SK-N-SH (cell line): ENCODE results near the gene VRK2. TPM values are rescaled to one million over a fixed set of nuclear protein-coding genes. Genes with fewer than 3 reads are reported as not detected.

Experiments used
- CTCF ChIA-PET: fragments of 300-600, 350-600 bp; formaldehyde crosslinking; extraction: SDS; loops from one replicate; lab custom pipeline; 2021; lab: Yijun Ruan, JAX
- POLR2A ChIA-PET: fragments of 350-600 bp; sonication (Branson Sonifier 250); formaldehyde crosslinking; extraction: SDS; loops from one replicate; lab custom pipeline; 2020; ENCODE audit warnings: antibody characterized with exemption, inconsistent platforms; lab: Yijun Ruan, JAX
- DNase-seq: peaks from one replicate; pipeline ENCODE4 v3.0.0; 2012
- H2AFZ ChIP-seq: fragments of 200-600 bp; sonication (generic); 2 replicates; pipeline ENCODE4 v1.8.1; 2016; ENCODE audit warnings: antibody characterized with exemption, mild to moderate bottlenecking, low read depth
- H3F3A ChIP-seq: fragments of 200-600 bp; sonication (generic); replicated peaks from 2 replicates; pipeline ENCODE3; 2016; ENCODE audit warnings: antibody characterized with exemption, mild to moderate bottlenecking; ENCODE audit not compliant: insufficient read depth
- H3K27ac ChIP-seq, 2 experiments: fragments of 200-500 bp in 1 of 2; fragments of 200-600 bp in 1 of 2; sonication (Bioruptor generic) in 1 of 2; sonication (generic), shearing (Covaris generic) in 1 of 2; 2 replicates each; pipeline versions ENCODE4 v1.5.1 to v1.6.1; 2014 to 2016; ENCODE audit warnings: low read depth in 2 of 2, inconsistent platforms in 1 of 2, low read length in 1 of 2, mild to moderate bottlenecking in 1 of 2, mixed read lengths in 1 of 2
- H3K27me3 ChIP-seq: fragments of 200-600 bp; sonication (generic), shearing (Covaris generic); 2 replicates; pipeline ENCODE4 v1.6.1; 2016; ENCODE audit warnings: mixed run types; ENCODE audit not compliant: insufficient read depth
- H3K36me3 ChIP-seq, 2 experiments: fragments of 200-500 bp in 1 of 2; fragments of 200-600 bp in 1 of 2; sonication (Bioruptor generic) in 1 of 2; sonication (generic) in 1 of 2; replicated peaks in 1 of 2; 2 replicates each; pipeline versions ENCODE3 to v1.5.1; 2014 to 2016; ENCODE audit warnings: low read length in 1 of 2, mild to moderate bottlenecking in 1 of 2; ENCODE audit not compliant: insufficient read depth in 2 of 2, control insufficient read depth in 1 of 2
- H3K4me1 ChIP-seq, 2 experiments: fragments of 200-500 bp in 1 of 2; fragments of 200-600 bp in 1 of 2; sonication (Bioruptor generic) in 1 of 2; sonication (generic), shearing (Covaris generic) in 1 of 2; 2 replicates each; pipeline versions ENCODE4 v1.5.1 to v1.6.1; 2014 to 2016; ENCODE audit warnings: low read depth in 1 of 2, low read length in 1 of 2, mixed run types in 1 of 2; ENCODE audit not compliant: insufficient read depth in 2 of 2, control insufficient read depth in 1 of 2
- H3K4me2 ChIP-seq: fragments of 200-600 bp; sonication (generic), shearing (Covaris generic); 2 replicates; pipeline ENCODE4 v1.6.1; 2017; ENCODE audit warnings: mixed run types
- H3K4me3 ChIP-seq, 2 experiments: fragments of 200-500 bp in 1 of 2; fragments of 200-600 bp in 1 of 2; sonication (Bioruptor generic) in 1 of 2; sonication (generic), shearing (Covaris generic) in 1 of 2; 2 replicates each; pipeline versions ENCODE4 v1.5.1 to v1.8.1; 2014 to 2016; ENCODE audit warnings: low read depth in 2 of 2, inconsistent platforms in 1 of 2, low read length in 1 of 2, mild to moderate bottlenecking in 1 of 2, mixed read lengths in 1 of 2, moderate library complexity in 1 of 2
- H3K79me2 ChIP-seq: fragments of 200-600 bp; sonication (generic); 2 replicates; pipeline ENCODE4 v1.8.1; 2017; ENCODE audit warnings: mild to moderate bottlenecking; ENCODE audit not compliant: insufficient read depth
- H3K9ac ChIP-seq: fragments of 200-600 bp; sonication (generic); 2 replicates; pipeline ENCODE4 v1.6.1; 2017; ENCODE audit warnings: mixed run types
- H3K9me2 ChIP-seq: fragments of 200-600 bp; sonication (generic); 2 replicates; pipeline ENCODE4 v1.6.1; 2017; ENCODE audit warnings: mixed run types
- H3K9me3 ChIP-seq: fragments of 200-600 bp; sonication (generic); 2 replicates; pipeline ENCODE4 v1.6.1; 2017; ENCODE audit warnings: mixed run types, mild to moderate bottlenecking, moderate library complexity
- H4K20me1 ChIP-seq: fragments of 200-600 bp; sonication (generic); 2 replicates; pipeline ENCODE4 v1.6.1; 2017; ENCODE audit warnings: mild to moderate bottlenecking, mixed run types; ENCODE audit not compliant: insufficient read depth
- FOSL2 ChIP-seq: IDR thresholded peaks from 2 replicates; pipeline ENCODE4 v1.4.0; 2012; ENCODE audit warnings: low read depth, mild to moderate bottlenecking, moderate library complexity, borderline replicate concordance
- GABPA ChIP-seq: IDR thresholded peaks from 2 replicates; pipeline ENCODE4 v1.4.0; 2012; ENCODE audit warnings: low read depth, mild to moderate bottlenecking
- GATA2 ChIP-seq: sonication (generic); formaldehyde crosslinking; IDR thresholded peaks from 2 replicates; pipeline ENCODE4 v1.5.0; 2020; ENCODE audit warnings: mild to moderate bottlenecking, missing genetic modification reagents
- MEF2A ChIP-seq: IDR thresholded peaks from 2 replicates; pipeline ENCODE4 v1.4.0; 2012; ENCODE audit warnings: low read depth, borderline replicate concordance
- NRF1 ChIP-seq: IDR thresholded peaks from 2 replicates; pipeline ENCODE4 v1.6.1; 2012; ENCODE audit warnings: low read depth, mild to moderate bottlenecking, low read length
- RAD21 ChIP-seq: IDR thresholded peaks from 2 replicates; pipeline ENCODE4 v1.6.1; 2012; ENCODE audit warnings: mild to moderate bottlenecking, low read length
- RCOR1 ChIP-seq: fragments of 150-350 bp; IDR thresholded peaks from 2 replicates; pipeline ENCODE4 v1.6.1; 2017; ENCODE audit warnings: antibody characterized with exemption, low read length
- ZBTB33 ChIP-seq: IDR thresholded peaks from 2 replicates; pipeline ENCODE4 v1.4.0; 2012; ENCODE audit warnings: low read depth, borderline replicate concordance
- WGBS: methylation state at CpG from one replicate; pipeline ENCODE4 v1.1.6; 2017; ENCODE audit warnings: low lambda C conversion rate; 5-methylcytosine and 5-hydroxymethylcytosine counted together
- polyA plus RNA-seq, 3 experiments: library from polyadenylated mRNA; depleted of rRNA; stranded (reverse); fragments of >200 nt; gene quantifications; 2 replicates each; pipeline ENCODE4 v1.2.3, GENCODE V29; 2012
- TF ChIP-seq, protein P1 (sequence below): fragments of 200-600 bp; sonication (generic); IDR thresholded peaks from 2 replicates; pipeline ENCODE4 v1.6.1; 2017; ENCODE audit warnings: antibody characterized with exemption, mild to moderate bottlenecking, moderate library complexity

Gene VRK2
- polyA plus RNA-seq, 1 of the 3 experiments (the other 2 are of a cell fraction), result not detected

GRCh38 chr2:58067001-58067400 is 20.4 kb downstream of the VRK2 start:
- no peak overlapping the region for H3K4me3 ChIP-seq
- no peaks in the 10 kb centered on the region for H3K79me2 ChIP-seq
- WGBS, result 69% methylated on average over 2 of the region's 2 CpGs
- CTCF ChIA-PET, result no interaction called here
- peaks cover 0 to 8% of the 10 kb centered on the region in 2 experiments; a peak in 1 of 4 replicates for H3K4me1 ChIP-seq
- H3K9me3 ChIP-seq, result no peaks in the 10 kb centered on the region
- H3K9ac ChIP-seq, result no peak overlapping the region
- TF ChIP-seq FOSL2, result no peak
- TF ChIP-seq, all 33 proteins: peak for 0
- Histone ChIP-seq H3K27ac (no peak overlapping the region), H3K36me3 (no peaks in the 10 kb centered on the region), H4K20me1 (no peaks in the 10 kb centered on the region), H3F3A (peaks cover 8% of the 10 kb centered on the region), H3K9me2 (no peaks in the 10 kb centered on the region), H3K4me2 (no peak overlapping the region), H2AFZ (no peak overlapping the region), H3K27me3 (no peaks in the 10 kb centered on the region)
- no peak for DNase-seq
- POLR2A ChIA-PET, result no interaction called here

DNA sequence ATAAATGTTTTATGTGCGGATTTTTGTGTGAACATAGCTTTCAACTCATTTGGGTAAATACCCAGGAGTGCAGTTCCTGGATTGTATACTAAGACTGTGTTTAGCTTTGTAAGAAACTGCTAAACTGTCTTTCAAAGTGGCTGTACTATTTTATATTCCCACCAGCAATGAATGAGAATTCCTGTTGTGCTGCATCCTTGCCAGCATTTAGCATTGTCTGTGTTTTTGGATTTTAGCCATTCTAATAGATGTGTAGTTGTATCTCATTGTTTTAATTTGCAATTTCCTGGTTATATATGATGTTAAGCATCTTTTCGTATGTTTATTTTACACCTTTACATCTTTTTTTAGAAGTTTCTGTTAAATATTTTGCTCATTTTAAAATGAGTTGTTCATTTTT is 24.2 kb downstream of the VRK2 start:
- Histone ChIP-seq H3K9ac (no peak overlapping the region), H4K20me1 (no peaks in the 10 kb centered on the region), H2AFZ (no peak overlapping the region), H3F3A (no peaks in the 10 kb centered on the region), H3K9me3 (no peaks in the 10 kb centered on the region), H3K4me1 (no peaks in the 10 kb centered on the region), H3K9me2 (no peaks in the 10 kb centered on the region), H3K4me2 (no peak overlapping the region), H3K4me3 (no peak overlapping the region), H3K79me2 (no peaks in the 10 kb centered on the region), H3K27ac (no peak overlapping the region), H3K36me3 (no peaks in the 10 kb centered on the region), H3K27me3 (no peaks in the 10 kb centered on the region)
- POLR2A ChIA-PET, result no interaction called here
- no peak for DNase-seq
- no peak for TF ChIP-seq ZBTB33
- TF ChIP-seq RAD21, result no peak
- TF ChIP-seq, protein P1, sequence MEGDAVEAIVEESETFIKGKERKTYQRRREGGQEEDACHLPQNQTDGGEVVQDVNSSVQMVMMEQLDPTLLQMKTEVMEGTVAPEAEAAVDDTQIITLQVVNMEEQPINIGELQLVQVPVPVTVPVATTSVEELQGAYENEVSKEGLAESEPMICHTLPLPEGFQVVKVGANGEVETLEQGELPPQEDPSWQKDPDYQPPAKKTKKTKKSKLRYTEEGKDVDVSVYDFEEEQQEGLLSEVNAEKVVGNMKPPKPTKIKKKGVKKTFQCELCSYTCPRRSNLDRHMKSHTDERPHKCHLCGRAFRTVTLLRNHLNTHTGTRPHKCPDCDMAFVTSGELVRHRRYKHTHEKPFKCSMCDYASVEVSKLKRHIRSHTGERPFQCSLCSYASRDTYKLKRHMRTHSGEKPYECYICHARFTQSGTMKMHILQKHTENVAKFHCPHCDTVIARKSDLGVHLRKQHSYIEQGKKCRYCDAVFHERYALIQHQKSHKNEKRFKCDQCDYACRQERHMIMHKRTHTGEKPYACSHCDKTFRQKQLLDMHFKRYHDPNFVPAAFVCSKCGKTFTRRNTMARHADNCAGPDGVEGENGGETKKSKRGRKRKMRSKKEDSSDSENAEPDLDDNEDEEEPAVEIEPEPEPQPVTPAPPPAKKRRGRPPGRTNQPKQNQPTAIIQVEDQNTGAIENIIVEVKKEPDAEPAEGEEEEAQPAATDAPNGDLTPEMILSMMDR, result no peak
- TF ChIP-seq RCOR1, result no peak
- no peak for TF ChIP-seq MEF2A
- no peak for TF ChIP-seq GABPA
- TF ChIP-seq NRF1, result no peak
- TF ChIP-seq GATA2, result no peak
- CTCF ChIA-PET, result no interaction called here
- 82% methylated on average over 2 of the region's 2 CpGs for WGBS
